OCI-LY7 (cell line): ENCODE measurements around the gene RPL12. TPM values are rescaled to one million over a fixed set of nuclear protein-coding genes. Genes with fewer than 3 reads are reported as not detected.

Source experiments
- BruUV-seq: library from RNA; stranded (reverse); fragments of 400-500 nt; replicated peaks from 2 replicates; lab custom pipeline; 2021; lab: Mats Ljungman, UMichigan
- CTCF ChIA-PET: fragments of 300-600 bp; sonication (Branson Sonifier 250); formaldehyde crosslinking; loops from one replicate; lab custom pipeline; 2022; ENCODE audit warnings: antibody characterized with exemption; ENCODE audit not compliant: unreplicated experiment; lab: Charles Lee
- POLR2A ChIA-PET: fragments of 300-600 bp; sonication (Branson Sonifier 250); formaldehyde crosslinking; loops from one replicate; lab custom pipeline; 2022; ENCODE audit warnings: antibody characterized with exemption; lab: Charles Lee
- DNase-seq: peaks from one replicate; pipeline ENCODE4 v3.0.0-alpha.2; 2015; ENCODE audit warnings: low spot score
- H2AFZ ChIP-seq: fragments of 200-600 bp; sonication (generic), shearing (Covaris generic); 2 replicates; pipeline ENCODE4 v1.6.1; 2014; ENCODE audit warnings: mild to moderate bottlenecking, antibody characterized with exemption, low read length, moderate library complexity
- H3K27ac ChIP-seq: fragments of 200-600 bp; sonication (generic); 2 replicates; pipeline ENCODE4 v1.5.1; 2014; ENCODE audit warnings: mixed run types, low read depth, mild to moderate bottlenecking, moderate library complexity, low read length, inconsistent platforms; ENCODE audit not compliant: poor library complexity, severe bottlenecking
- H3K36me3 ChIP-seq: fragments of 200-600 bp; sonication (generic); 2 replicates; pipeline ENCODE4 v1.6.1; 2014; ENCODE audit warnings: mild to moderate bottlenecking, antibody characterized with exemption, low read length, moderate library complexity, mixed read lengths; ENCODE audit not compliant: insufficient read depth
- H3K4me1 ChIP-seq: fragments of 200-600 bp; sonication (generic); 2 replicates; pipeline ENCODE4 v1.5.1; 2014; ENCODE audit warnings: mild to moderate bottlenecking, low read length; ENCODE audit not compliant: insufficient read depth, poor library complexity, severe bottlenecking
- H3K4me2 ChIP-seq: fragments of 200-600 bp; sonication (generic); 2 replicates; pipeline ENCODE4 v1.6.1; 2014; ENCODE audit warnings: mild to moderate bottlenecking, low read length
- H3K4me3 ChIP-seq: fragments of 200-600 bp; sonication (generic); 2 replicates; pipeline ENCODE4 v1.5.1; 2014; ENCODE audit warnings: mild to moderate bottlenecking, low read depth, low read length; ENCODE audit not compliant: poor library complexity, severe bottlenecking
- H3K79me2 ChIP-seq: fragments of 200-600 bp; sonication (generic); 2 replicates; pipeline ENCODE4 v1.6.1; 2016; ENCODE audit warnings: low read depth, mild to moderate bottlenecking, low read length, moderate library complexity, mixed read lengths; ENCODE audit not compliant: insufficient read depth
- H3K9me2 ChIP-seq: fragments of 200-600 bp; sonication (generic); 2 replicates; pipeline ENCODE4 v1.6.1; 2016; ENCODE audit warnings: mild to moderate bottlenecking, low read length, mixed read lengths; ENCODE audit not compliant: insufficient read depth
- H3K9me3 ChIP-seq: fragments of 200-600 bp; sonication (generic); 2 replicates; pipeline ENCODE4 v1.6.1; 2014; ENCODE audit warnings: mild to moderate bottlenecking, mixed run types, low read length, mixed read lengths
- H4K20me1 ChIP-seq: fragments of 200-600 bp; sonication (generic); 2 replicates; pipeline ENCODE4 v1.6.1; 2014; ENCODE audit warnings: mild to moderate bottlenecking, antibody characterized with exemption, low read length, moderate library complexity, mixed read lengths; ENCODE audit not compliant: insufficient read depth
- EZH2phosphoT487 ChIP-seq: fragments of 200-600 bp; sonication (generic); IDR thresholded peaks from 2 replicates; pipeline ENCODE4 v1.6.1; 2018; ENCODE audit warnings: low read depth, borderline replicate concordance, mild to moderate bottlenecking, mixed run types, antibody characterized with exemption, low read length, moderate library complexity, mixed read lengths
- intact Hi-C: fragments of 100-400 bp; cut with micrococcal nuclease; formaldehyde crosslinking; loops from one replicate; pipeline ENCODE4 v1.10.0; 2022; ENCODE audit not compliant: unreplicated experiment
- total RNA-seq, 2 experiments: library from RNA; depleted of rRNA in 1 of 2; stranded (reverse); fragments of >200 nt in 1 of 2; shearing (Covaris generic) in 1 of 2; gene quantifications; 2 replicates each; pipeline ENCODE4 v1.2.3, GENCODE V29; 2014 to 2022
- TF ChIP-seq, protein P1 (sequence below): fragments of 200-600 bp; sonication (generic); conservative IDR thresholded peaks from 2 replicates; pipeline ENCODE4 v1.5.1; 2014; ENCODE audit warnings: mild to moderate bottlenecking, antibody characterized with exemption, low read length, moderate library complexity, mixed read lengths

The RPL12 gene
- total RNA-seq, 2 experiments from 2014 or later: 1,622 to 1,868 TPM

DNA sequence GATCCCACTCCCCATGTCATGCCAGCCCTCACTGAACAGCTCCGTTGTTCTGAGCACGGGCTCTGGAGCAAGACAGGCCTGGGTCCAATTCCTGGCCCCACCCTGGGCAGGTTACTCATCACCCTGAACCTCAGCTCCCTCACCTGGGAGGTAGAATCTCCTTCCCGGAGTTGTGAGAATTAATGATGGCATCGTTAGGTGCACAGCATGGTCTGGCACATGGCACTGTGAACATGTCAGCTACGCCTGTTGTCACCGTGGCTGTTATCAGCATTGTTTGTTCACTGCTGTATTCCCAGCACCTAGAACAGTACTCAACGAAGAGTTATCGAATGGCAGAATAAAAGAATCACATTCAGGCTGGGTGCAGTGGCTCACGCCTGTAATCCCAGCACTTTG lies 43.1 kb upstream of the RPL12 start:
- ChIA-PET CTCF (no interaction called here), POLR2A (no interaction called here)
- H3K4me2 ChIP-seq: no peak overlapping the region
- H4K20me1 ChIP-seq: no peaks in the 10 kb centered on the region
- intact Hi-C loops: no loop called here
- DNase-seq: no peak
- no peak overlapping the region for H3K4me3 ChIP-seq
- H3K79me2 ChIP-seq: no peaks in the 10 kb centered on the region
- no peaks in the 10 kb centered on the region for H3K9me3 ChIP-seq
- H3K27ac ChIP-seq: no peak overlapping the region
- H3K36me3 ChIP-seq: peaks cover 22% of the 10 kb centered on the region
- H3K4me1 ChIP-seq: no peaks in the 10 kb centered on the region
- TF ChIP-seq, protein P1, sequence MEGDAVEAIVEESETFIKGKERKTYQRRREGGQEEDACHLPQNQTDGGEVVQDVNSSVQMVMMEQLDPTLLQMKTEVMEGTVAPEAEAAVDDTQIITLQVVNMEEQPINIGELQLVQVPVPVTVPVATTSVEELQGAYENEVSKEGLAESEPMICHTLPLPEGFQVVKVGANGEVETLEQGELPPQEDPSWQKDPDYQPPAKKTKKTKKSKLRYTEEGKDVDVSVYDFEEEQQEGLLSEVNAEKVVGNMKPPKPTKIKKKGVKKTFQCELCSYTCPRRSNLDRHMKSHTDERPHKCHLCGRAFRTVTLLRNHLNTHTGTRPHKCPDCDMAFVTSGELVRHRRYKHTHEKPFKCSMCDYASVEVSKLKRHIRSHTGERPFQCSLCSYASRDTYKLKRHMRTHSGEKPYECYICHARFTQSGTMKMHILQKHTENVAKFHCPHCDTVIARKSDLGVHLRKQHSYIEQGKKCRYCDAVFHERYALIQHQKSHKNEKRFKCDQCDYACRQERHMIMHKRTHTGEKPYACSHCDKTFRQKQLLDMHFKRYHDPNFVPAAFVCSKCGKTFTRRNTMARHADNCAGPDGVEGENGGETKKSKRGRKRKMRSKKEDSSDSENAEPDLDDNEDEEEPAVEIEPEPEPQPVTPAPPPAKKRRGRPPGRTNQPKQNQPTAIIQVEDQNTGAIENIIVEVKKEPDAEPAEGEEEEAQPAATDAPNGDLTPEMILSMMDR: no peak
- TF ChIP-seq EZH2phosphoT487: no peak
- H3K9me2 ChIP-seq: no peaks in the 10 kb centered on the region
- BruUV-seq: no TSS peak
- H2AFZ ChIP-seq: no peak overlapping the region

DNA sequence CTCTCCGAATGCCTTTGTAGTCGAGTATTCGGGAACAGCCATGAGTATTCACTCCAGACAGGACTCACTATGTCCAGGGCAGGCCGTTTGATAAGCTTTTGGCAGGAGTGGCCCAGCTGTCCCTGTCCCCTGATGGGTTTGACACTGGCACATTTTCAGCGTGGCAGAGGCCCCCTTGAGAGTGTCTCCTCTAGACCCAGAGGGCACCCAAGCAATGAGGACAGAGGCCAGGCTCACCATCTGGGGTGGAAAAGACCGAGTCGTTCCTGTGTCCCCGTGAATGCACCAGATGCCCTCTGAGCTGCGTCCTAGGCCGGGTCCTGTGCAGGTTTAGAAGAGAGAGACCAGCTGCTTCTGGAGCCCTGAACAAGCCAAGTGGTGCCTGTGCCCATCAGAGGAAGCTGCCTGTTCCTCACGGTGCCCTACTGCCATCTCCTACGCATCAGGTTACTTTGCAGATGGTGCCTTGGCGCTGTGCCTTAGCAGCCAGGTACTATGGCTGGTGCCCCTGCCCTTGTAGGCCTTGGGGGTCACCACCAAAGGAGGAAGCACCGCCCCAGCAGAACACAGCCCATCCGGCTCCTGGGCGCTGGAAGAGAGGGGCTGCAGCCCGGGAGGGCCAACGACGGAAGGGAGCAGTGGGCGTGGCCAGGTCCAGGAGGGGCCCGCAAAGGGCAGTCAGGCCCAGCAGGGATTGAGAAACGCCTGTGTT lies 42.5 kb upstream of the RPL12 start:
- Histone ChIP-seq H3K4me2 (no peak overlapping the region), H3K79me2 (no peaks in the 10 kb centered on the region), H2AFZ (no peak overlapping the region), H3K4me1 (no peaks in the 10 kb centered on the region), H3K4me3 (no peak overlapping the region), H3K36me3 (peaks cover 22% of the 10 kb centered on the region), H3K9me2 (no peaks in the 10 kb centered on the region), H3K9me3 (no peaks in the 10 kb centered on the region), H3K27ac (no peak overlapping the region), H4K20me1 (no peaks in the 10 kb centered on the region)
- ChIA-PET CTCF (no interaction called here), POLR2A (no interaction called here)
- intact Hi-C loops: no loop called here
- DNase-seq: no peak
- no peak for TF ChIP-seq EZH2phosphoT487
- TF ChIP-seq, protein P1: no peak
- BruUV-seq: no TSS peak

DNA sequence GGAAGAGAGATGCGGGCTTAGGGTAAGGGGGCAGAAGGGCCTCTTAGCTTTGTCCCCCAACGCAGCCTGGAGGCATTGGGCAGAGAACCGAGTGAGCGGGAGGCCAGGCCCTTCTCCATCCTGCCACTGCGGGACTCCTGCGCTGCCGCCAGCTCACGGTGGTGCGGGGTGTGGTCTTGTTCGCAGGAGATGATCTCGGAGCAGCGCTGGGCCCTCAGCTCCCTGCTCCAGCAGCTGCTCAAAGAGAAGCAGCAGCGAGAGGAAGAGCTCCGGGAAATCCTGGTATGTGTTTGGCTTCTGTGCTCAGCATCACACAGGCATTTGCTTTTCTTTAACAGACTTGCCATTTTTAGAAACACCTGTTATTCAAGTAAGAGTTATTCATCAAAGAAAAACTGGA lies 41.4 kb upstream of the RPL12 start:
- BruUV-seq: no TSS peak
- ChIA-PET POLR2A (no interaction called here), CTCF (interaction anchor here (0.6 kb wide), 1 partner anchor 128 kb away, joined by 3 read pairs; no protein-coding TSS in a partner anchor)
- Histone ChIP-seq H3K79me2 (no peaks in the 10 kb centered on the region), H2AFZ (no peak overlapping the region), H3K9me2 (no peaks in the 10 kb centered on the region), H3K4me1 (no peaks in the 10 kb centered on the region), H3K4me3 (no peak overlapping the region), H3K9me3 (no peaks in the 10 kb centered on the region), H4K20me1 (no peaks in the 10 kb centered on the region), H3K27ac (no peak overlapping the region), H3K36me3 (peaks cover 22% of the 10 kb centered on the region), H3K4me2 (no peak overlapping the region)
- intact Hi-C loops: no loop called here
- no peak for DNase-seq
- no peak for TF ChIP-seq EZH2phosphoT487
- TF ChIP-seq, protein P1: no peak
